K562 (cell line): ENCODE measurements around the gene RIMKLA. TPM values are rescaled to one million over a fixed set of nuclear protein-coding genes. Genes with fewer than 3 reads are reported as not detected.
A peak's percentile ranks its signal among the peaks of the same experiment; 100 is the strongest.

Experiments used
- BRF1 ChIP-seq: IDR thresholded peaks from 3 replicates; pipeline ENCODE4 v1.6.1; 2011; ENCODE audit warnings: borderline replicate concordance, mild to moderate bottlenecking; ENCODE audit not compliant: insufficient read length; ENCODE audit errors: extremely low read depth
- CBFA2T2 ChIP-seq: fragments of 450-650 bp; conservative IDR thresholded peaks from 2 replicates; pipeline ENCODE4 v1.6.1; 2017; ENCODE audit warnings: mild to moderate bottlenecking
- CBFB ChIP-seq: sonication (generic); formaldehyde crosslinking; IDR thresholded peaks from 2 replicates; pipeline ENCODE4 v1.4.0; 2020; ENCODE audit warnings: mild to moderate bottlenecking, missing genetic modification reagents
- CBX3 ChIP-seq, 2 experiments: IDR thresholded peaks; 1 replicate in 1 of 2; 2 replicates in 1 of 2; pipeline ENCODE4 v1.6.1; 2012; ENCODE audit warnings: inconsistent platforms in 2 of 2, low read length in 2 of 2, borderline replicate concordance in 1 of 2, control low read depth in 1 of 2
- DMBX1 ChIP-seq: fragments of 250-450 bp; sonication (Bioruptor Pico); IDR thresholded peaks from 2 replicates; pipeline ENCODE4 v1.8.0; 2022; ENCODE audit warnings: inconsistent platforms, mild to moderate bottlenecking, moderate library complexity, borderline replicate concordance
- EHMT2 ChIP-seq: fragments of 450-650 bp; IDR thresholded peaks from 2 replicates; pipeline ENCODE4 v1.6.1; 2018; ENCODE audit warnings: antibody characterized with exemption
- ELF2 ChIP-seq: fragments of 250-450 bp; sonication (Bioruptor Pico); IDR thresholded peaks from 2 replicates; pipeline ENCODE4 v1.5.0; 2021; ENCODE audit warnings: mild to moderate bottlenecking
- FIP1L1 ChIP-seq: fragments of 200-400 bp; formaldehyde crosslinking; IDR thresholded peaks from 2 replicates; pipeline ENCODE4 v1.6.1; 2018; ENCODE audit warnings: mild to moderate bottlenecking, low read depth, low read length; ENCODE audit not compliant: poor library complexity, severe bottlenecking
- FOXA3 ChIP-seq, 2 experiments: fragments of 450-650 bp in 1 of 2; sonication (generic) in 1 of 2; formaldehyde crosslinking; IDR thresholded peaks in 1 of 2; conservative IDR thresholded peaks in 1 of 2; 2 replicates each; pipeline versions ENCODE4 v1.4.0 to v1.8.0; 2020 to 2022; ENCODE audit warnings: mild to moderate bottlenecking in 2 of 2, missing genetic modification reagents in 1 of 2
- HDAC3 ChIP-seq: fragments of 450-650 bp; IDR thresholded peaks from 2 replicates; pipeline ENCODE4 v1.6.1; 2018; ENCODE audit warnings: borderline replicate concordance, mild to moderate bottlenecking, moderate library complexity; ENCODE audit not compliant: partially characterized antibody
- HMG20B ChIP-seq: fragments of 250-450 bp; sonication (Bioruptor Pico); IDR thresholded peaks from 2 replicates; pipeline ENCODE4 v1.5.0; 2021; ENCODE audit warnings: mild to moderate bottlenecking
- MAZ ChIP-seq, 2 experiments: fragments of 450-650 bp in 1 of 2; sonication (generic) in 1 of 2; formaldehyde crosslinking; IDR thresholded peaks in 1 of 2; conservative IDR thresholded peaks in 1 of 2; 2 replicates each; pipeline versions ENCODE4 v1.4.0 to v1.5.0; 2020; ENCODE audit warnings: mild to moderate bottlenecking in 1 of 2, missing genetic modification reagents in 1 of 2
- NFATC3 ChIP-seq: fragments of 450-650 bp; IDR thresholded peaks from 2 replicates; pipeline ENCODE4 v1.6.1; 2017; ENCODE audit warnings: mild to moderate bottlenecking
- NFYB ChIP-seq: IDR thresholded peaks from 2 replicates; pipeline ENCODE4 v1.6.1; 2011; ENCODE audit warnings: mild to moderate bottlenecking, moderate library complexity; ENCODE audit not compliant: insufficient read length; ENCODE audit errors: extremely low read depth
- PHF8 ChIP-seq: fragments of 200-600 bp; sonication (generic); IDR thresholded peaks from 2 replicates; pipeline ENCODE4 v1.6.1; 2012; ENCODE audit warnings: mixed run types, mild to moderate bottlenecking, inconsistent platforms, low read length, moderate library complexity, borderline replicate concordance
- POLR2A ChIP-seq: fragments of 450-650 bp; conservative IDR thresholded peaks from 2 replicates; pipeline ENCODE4 v1.6.1; 2016
- POLR2AphosphoS5 ChIP-seq: IDR thresholded peaks from 2 replicates; pipeline ENCODE4 v1.6.1; 2011; ENCODE audit warnings: mild to moderate bottlenecking, low read depth, low read length, moderate library complexity; ENCODE audit not compliant: control insufficient read depth, insufficient read depth
- POLR2G ChIP-seq: fragments of 200-400 bp; formaldehyde crosslinking; IDR thresholded peaks from 2 replicates; pipeline ENCODE4 v1.6.1; 2017; ENCODE audit warnings: low read depth, mild to moderate bottlenecking, antibody characterized with exemption, low read length, moderate library complexity
- SIN3B ChIP-seq: fragments of 450-650 bp; IDR thresholded peaks from 2 replicates; pipeline ENCODE4 v1.6.1; 2017; ENCODE audit warnings: low read depth, mild to moderate bottlenecking, moderate library complexity
- TEAD4 ChIP-seq, 2 experiments: sonication (generic) in 1 of 2; formaldehyde crosslinking in 1 of 2; IDR thresholded peaks; 2 replicates each; pipeline versions ENCODE4 v1.6.1 to v1.8.0; 2012 to 2022; ENCODE audit warnings: borderline replicate concordance in 1 of 2, inconsistent platforms in 1 of 2, low read length in 1 of 2, mild to moderate bottlenecking in 1 of 2, missing genetic modification reagents in 1 of 2
- USF2 ChIP-seq: sonication (generic); formaldehyde crosslinking; IDR thresholded peaks from 2 replicates; pipeline ENCODE4 v1.5.0; 2020; ENCODE audit warnings: missing genetic modification reagents
- ZNF75A ChIP-seq: fragments of 450-650 bp; formaldehyde crosslinking; IDR thresholded peaks from 2 replicates; pipeline ENCODE4 v1.4.0; 2020; ENCODE audit warnings: mild to moderate bottlenecking
- ZNF76 ChIP-seq: fragments of 250-450 bp; sonication (Bioruptor Pico); IDR thresholded peaks from 2 replicates; pipeline ENCODE4 v1.4.0; 2020; ENCODE audit warnings: mild to moderate bottlenecking, moderate library complexity, borderline replicate concordance
- polyA plus RNA-seq, 8 experiments: library from polyadenylated mRNA; depleted of rRNA in 4 of 8; stranded (reverse) in 5 of 8; unstranded in 3 of 8; fragments of >200 nt; fragmentation: Nextera tagmentation in 2 of 8; fragmentation: Illumina TruSeq in 1 of 8; extraction: Ambion mirVana in 2 of 8; extraction: Trizol in 1 of 8; gene quantifications; 2 replicates each; pipeline versions ENCODE4 v1.2.1 to v1.2.3, GENCODE V29; 2011 to 2014; ENCODE audit warnings: inconsistent platforms in 1 of 8, missing spikeins in 1 of 8
- total RNA-seq, 7 experiments: library from RNA; depleted of rRNA in 6 of 7; stranded (reverse); fragments of >200 nt in 6 of 7; fragmentation: Illumina TruSeq in 2 of 7; extraction: Trizol in 2 of 7; gene quantifications; 2 replicates each; pipeline versions ENCODE4 v1.2.1 to v1.2.3, GENCODE V29; 2011 to 2021; ENCODE audit warnings: low replicate concordance in 1 of 7
- TF ChIP-seq, protein P1 (sequence below): fragments of 200-800 bp; sonication (Bioruptor generic); IDR thresholded peaks from 2 replicates; pipeline ENCODE4 v1.6.1; 2017; ENCODE audit warnings: missing genetic modification characterization, missing compliant biosample characterization
- TF ChIP-seq, protein P2 (sequence below): fragments of 450-650 bp; IDR thresholded peaks from 2 replicates; pipeline ENCODE4 v1.6.1; 2016; ENCODE audit warnings: low read depth, mild to moderate bottlenecking, moderate library complexity

Gene RIMKLA
- total and polyA plus RNA-seq, 9 of the 15 experiments (the other 6 are each of a cell fraction or from before 2014, with no cell fraction given), result 0.02 TPM; not detected in 8

- TF ChIP-seq DMBX1 (no peak), CBFA2T2 (no peak), CBX3 (IDR thresholded peaks at IDR 0.05; ENCODE audit: borderline replicate concordance in 1 of 2, low read length in 2 of 2) (peak in 1 of 2 experiments; percentile 57; a peak in 1 of 3 replicates), NFATC3 (no peak), FIP1L1 (peak; percentile 43), USF2 (peak; percentile 40), PHF8 (peak; percentile 90; the same call in 1 of the 2 replicates), CBFB (CRISPR knock-in tag) (no peak; the same call in 1 of the 2 replicates), SIN3B (no peak), HMG20B (no peak), ELF2 (CRISPR knock-in tag) (peak; percentile 59; the same call in 1 of the 2 replicates), TEAD4 (IDR thresholded peaks at IDR 0.05; ENCODE audit: low read length) (no peak), TEAD4 (CRISPR knock-in tag; IDR thresholded peaks at IDR 0.05; ENCODE audit: borderline replicate concordance) (no peak), FOXA3 (CRISPR knock-in tag; conservative IDR thresholded peaks at IDR 0.05 in 1 of 2, IDR thresholded peaks at IDR 0.05 in 1 of 2) (no peak), HDAC3 (no peak), POLR2AphosphoS5 (peak; percentile 60; the same call in 1 of the 2 replicates), MAZ (CRISPR knock-in tag; conservative IDR thresholded peaks at IDR 0.05 in 1 of 2, IDR thresholded peaks at IDR 0.05 in 1 of 2) (peak in 1 of 2 experiments; percentile 52; a peak in 1 of 4 replicates), BRF1 (no peak), ZNF76 (no peak), POLR2G (peak; percentile 94), NFYB (no peak), ZNF75A (CRISPR knock-in tag) (no peak), POLR2A (peak; percentile 88), EHMT2 (peak; percentile 17; the same call in 1 of the 2 replicates)
- TF ChIP-seq, protein P1, sequence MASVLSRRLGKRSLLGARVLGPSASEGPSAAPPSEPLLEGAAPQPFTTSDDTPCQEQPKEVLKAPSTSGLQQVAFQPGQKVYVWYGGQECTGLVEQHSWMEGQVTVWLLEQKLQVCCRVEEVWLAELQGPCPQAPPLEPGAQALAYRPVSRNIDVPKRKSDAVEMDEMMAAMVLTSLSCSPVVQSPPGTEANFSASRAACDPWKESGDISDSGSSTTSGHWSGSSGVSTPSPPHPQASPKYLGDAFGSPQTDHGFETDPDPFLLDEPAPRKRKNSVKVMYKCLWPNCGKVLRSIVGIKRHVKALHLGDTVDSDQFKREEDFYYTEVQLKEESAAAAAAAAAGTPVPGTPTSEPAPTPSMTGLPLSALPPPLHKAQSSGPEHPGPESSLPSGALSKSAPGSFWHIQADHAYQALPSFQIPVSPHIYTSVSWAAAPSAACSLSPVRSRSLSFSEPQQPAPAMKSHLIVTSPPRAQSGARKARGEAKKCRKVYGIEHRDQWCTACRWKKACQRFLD (CRISPR knock-in tag), result peak; percentile 66; the same call in 1 of the 2 replicates
- TF ChIP-seq, protein P2, sequence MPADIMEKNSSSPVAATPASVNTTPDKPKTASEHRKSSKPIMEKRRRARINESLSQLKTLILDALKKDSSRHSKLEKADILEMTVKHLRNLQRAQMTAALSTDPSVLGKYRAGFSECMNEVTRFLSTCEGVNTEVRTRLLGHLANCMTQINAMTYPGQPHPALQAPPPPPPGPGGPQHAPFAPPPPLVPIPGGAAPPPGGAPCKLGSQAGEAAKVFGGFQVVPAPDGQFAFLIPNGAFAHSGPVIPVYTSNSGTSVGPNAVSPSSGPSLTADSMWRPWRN, result no peak
Measured at GRCh38 chr1:42456010-42456753, 75.6 kb downstream of the RIMKLA start, which contains the start of the genes PPCS and ZMYND12 (continued).
